Measurements from ENCODE around the gene CCND2.

GRCh38 chr12:4320853-4321701, 47.5 kb downstream of the CCND2 start, which contains the start of gene TIGAR:
- TF ChIP-seq TCF12 (IDR thresholded peaks at IDR 0.05; ENCODE audit: low read depth): peak; percentile 21; the same call in 1 of the 2 replicates
- TF ChIP-seq REST (IDR thresholded peaks at IDR 0.05; ENCODE audit: low read depth): no peak
- peak; percentile 36; the same call in 1 of the 2 replicates for TF ChIP-seq NFIC (IDR thresholded peaks at IDR 0.05)
- TF ChIP-seq YY1 (IDR thresholded peaks at IDR 0.05; ENCODE audit: low read depth): peak; percentile 81

All from Ishikawa (cell line).